ENCODE results near the gene PUS3. TPM values are rescaled to one million over a fixed set of nuclear protein-coding genes. Genes with fewer than 3 reads are reported as not detected.

Gene PUS3
- total RNA-seq, 1 experiment from 2014 or later = 5.7 TPM

GRCh38 chr11:125886997-125887372, 16.0 kb downstream of the PUS3 start:
- no peaks in the 10 kb centered on the region for H3K9me2 ChIP-seq (ENCODE audit: insufficient read depth)
- DNase-seq = peak in 1 of 2 experiments; percentile 60
- CTCF ChIA-PET = interaction anchor here (0.7 to 1.0 kb wide), 2 partner anchors 170 to 545 kb away, joined by 3 to 8 read pairs; no protein-coding TSS in a partner anchor
- TSS peak; percentile 55 for BruUV-seq (replicated peaks)
- intact Hi-C loops (cut with micrococcal nuclease; ENCODE audit: unreplicated experiment) = loop anchor here (2.0 to 5.0 kb wide), 2 partner anchors 260 to 294 kb away; partner anchors contain the start of genes CHEK1 and STT3A
- H3K27ac ChIP-seq = no peak overlapping the region
- peaks cover 17% of the 10 kb centered on the region for H3F3A ChIP-seq (ENCODE audit: insufficient read depth, low read depth)
- H3K79me2 ChIP-seq (ENCODE audit: low read depth) = peaks cover 34% of the 10 kb centered on the region
- no peaks in the 10 kb centered on the region for H4K20me1 ChIP-seq (ENCODE audit: insufficient read depth)
- peak overlapping the region; percentile 93 for H2AFZ ChIP-seq
- no peaks in the 10 kb centered on the region for H3K36me3 ChIP-seq (ENCODE audit: low read depth)
- H3K4me2 ChIP-seq = peak overlapping the region; percentile 74
- H3K9me3 ChIP-seq (ENCODE audit: insufficient read depth, low read depth) = no peaks in the 10 kb centered on the region
- POLR2A ChIA-PET (ENCODE audit: unreplicated experiment) = interaction anchor here (0.5 to 1.0 kb wide), 4 partner anchors 126 to 934 kb away, joined by 4 to 15 read pairs (median 10); partner anchors contain the start of gene STT3A
- TF ChIP-seq EZH2 (IDR thresholded peaks at IDR 0.05; ENCODE audit: low read depth) = no peak
- H3K4me1 ChIP-seq (replicated peaks; ENCODE audit: insufficient read depth) = peaks cover 20% of the 10 kb centered on the region
- H3K4me3 ChIP-seq = peak overlapping the region; percentile 67; the same call in 1 of the 2 replicates
- no peaks in the 10 kb centered on the region for H3K27me3 ChIP-seq (ENCODE audit: insufficient read depth, low read depth)

DNA sequence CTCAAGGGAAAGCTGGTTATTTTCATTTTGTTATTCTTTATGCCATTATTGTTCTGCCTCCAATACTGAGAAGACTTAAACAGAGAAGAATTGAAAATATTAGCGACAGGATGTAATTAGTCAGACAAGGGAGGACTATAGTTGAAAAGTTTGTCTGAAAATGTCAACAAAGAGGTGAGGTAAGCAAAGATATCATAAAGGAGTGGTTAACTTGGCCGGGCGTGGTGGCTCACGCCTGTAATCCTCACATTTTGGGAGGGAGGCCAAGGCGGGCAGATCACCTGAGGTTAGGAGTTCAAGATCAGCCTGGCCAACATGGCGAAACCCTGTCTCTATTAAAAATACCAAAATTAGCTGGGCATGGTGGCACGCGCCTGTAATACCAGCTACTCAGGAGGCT, 19.6 kb downstream of the PUS3 start:
- no peak for TF ChIP-seq EZH2 (IDR thresholded peaks at IDR 0.05; ENCODE audit: low read depth)
- TF ChIP-seq, protein P1, sequence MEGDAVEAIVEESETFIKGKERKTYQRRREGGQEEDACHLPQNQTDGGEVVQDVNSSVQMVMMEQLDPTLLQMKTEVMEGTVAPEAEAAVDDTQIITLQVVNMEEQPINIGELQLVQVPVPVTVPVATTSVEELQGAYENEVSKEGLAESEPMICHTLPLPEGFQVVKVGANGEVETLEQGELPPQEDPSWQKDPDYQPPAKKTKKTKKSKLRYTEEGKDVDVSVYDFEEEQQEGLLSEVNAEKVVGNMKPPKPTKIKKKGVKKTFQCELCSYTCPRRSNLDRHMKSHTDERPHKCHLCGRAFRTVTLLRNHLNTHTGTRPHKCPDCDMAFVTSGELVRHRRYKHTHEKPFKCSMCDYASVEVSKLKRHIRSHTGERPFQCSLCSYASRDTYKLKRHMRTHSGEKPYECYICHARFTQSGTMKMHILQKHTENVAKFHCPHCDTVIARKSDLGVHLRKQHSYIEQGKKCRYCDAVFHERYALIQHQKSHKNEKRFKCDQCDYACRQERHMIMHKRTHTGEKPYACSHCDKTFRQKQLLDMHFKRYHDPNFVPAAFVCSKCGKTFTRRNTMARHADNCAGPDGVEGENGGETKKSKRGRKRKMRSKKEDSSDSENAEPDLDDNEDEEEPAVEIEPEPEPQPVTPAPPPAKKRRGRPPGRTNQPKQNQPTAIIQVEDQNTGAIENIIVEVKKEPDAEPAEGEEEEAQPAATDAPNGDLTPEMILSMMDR (conservative IDR thresholded peaks at IDR 0.05) = no peak
- BruUV-seq (replicated peaks) = no TSS peak
- Histone ChIP-seq H3K27ac (no peak overlapping the region), H4K20me1 (ENCODE audit: insufficient read depth) (no peaks in the 10 kb centered on the region), H3K79me2 (ENCODE audit: low read depth) (0 out of 2 replicates have a peak, but pooled peaks cover 1% of the 10 kb centered on the region), H2AFZ (no peak overlapping the region), H3K27me3 (ENCODE audit: insufficient read depth, low read depth) (no peaks in the 10 kb centered on the region), H3F3A (ENCODE audit: insufficient read depth, low read depth) (peaks cover 10% of the 10 kb centered on the region; the same call in 1 of the 2 replicates), H3K9me2 (ENCODE audit: insufficient read depth) (no peaks in the 10 kb centered on the region), H3K9me3 (ENCODE audit: insufficient read depth, low read depth) (no peaks in the 10 kb centered on the region), H3K4me3 (no peak overlapping the region), H3K36me3 (ENCODE audit: low read depth) (no peaks in the 10 kb centered on the region), H3K4me2 (no peak overlapping the region), H3K4me1 (replicated peaks; ENCODE audit: insufficient read depth) (no peaks in the 10 kb centered on the region)
- DNase-seq = no peak
- intact Hi-C loops (cut with micrococcal nuclease; ENCODE audit: unreplicated experiment) = no loop called here
- ChIA-PET POLR2A (ENCODE audit: unreplicated experiment) (no interaction called here), CTCF (no interaction called here)

- no peak for DNase-seq
- Histone ChIP-seq H3K27me3 (ENCODE audit: insufficient read depth, low read depth) (no peaks in the 10 kb centered on the region), H3K4me2 (no peak overlapping the region), H3K9me2 (ENCODE audit: insufficient read depth) (no peaks in the 10 kb centered on the region), H3K27ac (no peak overlapping the region), H3K9me3 (ENCODE audit: insufficient read depth, low read depth) (no peaks in the 10 kb centered on the region), H3K4me3 (no peak overlapping the region), H4K20me1 (ENCODE audit: insufficient read depth) (no peaks in the 10 kb centered on the region), H3K79me2 (ENCODE audit: low read depth) (no peaks in the 10 kb centered on the region), H3K4me1 (replicated peaks; ENCODE audit: insufficient read depth) (no peaks in the 10 kb centered on the region), H2AFZ (no peak overlapping the region), H3F3A (ENCODE audit: insufficient read depth, low read depth) (peaks cover 5% of the 10 kb centered on the region; the same call in 1 of the 2 replicates), H3K36me3 (ENCODE audit: low read depth) (no peaks in the 10 kb centered on the region)
- ChIA-PET POLR2A (ENCODE audit: unreplicated experiment) (no interaction called here), CTCF (no interaction called here)
- intact Hi-C loops (cut with micrococcal nuclease; ENCODE audit: unreplicated experiment) = no loop called here
- TF ChIP-seq, protein P1 (conservative IDR thresholded peaks at IDR 0.05) = no peak
- no peak for TF ChIP-seq EZH2 (IDR thresholded peaks at IDR 0.05; ENCODE audit: low read depth)
- BruUV-seq (replicated peaks) = no TSS peak
Observed at GRCh38 chr11:125881291-125881690, 21.7 kb downstream of the PUS3 start.
